Omental fat pad (tissue), 4 donors: ENCODE results near the gene PSMA5. TPM values are rescaled to one million over a fixed set of nuclear protein-coding genes. Genes with fewer than 3 reads are reported as not detected.

Experiments used
- ATAC-seq: fragments of 150-250 bp; one replicate; pipeline ENCODE4 v1.9.1; 2016; ENCODE audit warnings: mild to moderate bottlenecking, moderate library complexity; ENCODE audit not compliant: low FRiP score
- DNase-seq: peaks from one replicate; pipeline ENCODE4 v3.0.0-alpha.2; 2019; ENCODE audit warnings: low spot score
- CTCF ChIP-seq, 3 donors: fragments of 450-650 bp; IDR thresholded peaks; one replicate each; pipeline ENCODE4 v1.5.1; 2016 to 2017; ENCODE audit warnings: antibody characterized with exemption in 3 of 3, mild to moderate bottlenecking in 3 of 3, moderate library complexity in 2 of 3
- total RNA-seq, 4 donors: library from RNA; depleted of rRNA; stranded (reverse); fragments of >200 nt; gene quantifications; one replicate each; pipeline ENCODE4 v1.1.0, GENCODE V29; 2016

PSMA5 gene
- total RNA-seq, 4 donors from 2014 or later, result 21.0 to 36.9 (median 29.7) TPM

- ATAC-seq (no peak), DNase-seq (no peak)
- no peak for TF ChIP-seq CTCF (IDR thresholded peaks at IDR 0.05)
Measured at GRCh38 chr1:109392037-109392787, 34.0 kb downstream of the PSMA5 start.

- DNase-seq (no peak), ATAC-seq (no peak)
- TF ChIP-seq CTCF (IDR thresholded peaks at IDR 0.05), result no peak
Measured at GRCh38 chr1:109391626-109392025, 34.6 kb downstream of the PSMA5 start.

GRCh38 chr1:109391157-109391556, 35.1 kb downstream of the PSMA5 start:
- no peak for TF ChIP-seq CTCF (IDR thresholded peaks at IDR 0.05)
- ATAC-seq (no peak), DNase-seq (no peak)

GRCh38 chr1:109389638-109390341, 36.5 kb downstream of the PSMA5 start:
- DNase-seq (no peak), ATAC-seq (no peak)
- no peak for TF ChIP-seq CTCF (IDR thresholded peaks at IDR 0.05)

- no peak for TF ChIP-seq CTCF (IDR thresholded peaks at IDR 0.05)
- no peak for DNase-seq
- no peak for ATAC-seq
Measured at GRCh38 chr1:109388884-109389637, 37.2 kb downstream of the PSMA5 start.

- no peak for TF ChIP-seq CTCF (IDR thresholded peaks at IDR 0.05)
- DNase-seq (no peak), ATAC-seq (no peak)
Measured at GRCh38 chr1:109388208-109388711, 38.0 kb downstream of the PSMA5 start.
